ENCODE measurements around the gene PDIA6.

PDIA6 gene

GRCh38 chr2:10847008-10847407 lies 34.4 kb upstream of the PDIA6 start:
- H3K27ac ChIP-seq = no peak overlapping the region
- no peak for TF ChIP-seq ZFX (IDR thresholded peaks at IDR 0.05; ENCODE audit: borderline replicate concordance)
- TF ChIP-seq CTCF (IDR thresholded peaks at IDR 0.05) = no peak

GRCh38 chr2:10846110-10846861 lies 33.7 kb upstream of the PDIA6 start:
- TF ChIP-seq CTCF (IDR thresholded peaks at IDR 0.05) = no peak
- no peak for TF ChIP-seq ZFX (IDR thresholded peaks at IDR 0.05; ENCODE audit: borderline replicate concordance)

GRCh38 chr2:10845640-10846039 lies 33.1 kb upstream of the PDIA6 start:
- no peak overlapping the region for H3K27ac ChIP-seq
- TF ChIP-seq ZFX (IDR thresholded peaks at IDR 0.05; ENCODE audit: borderline replicate concordance) = no peak
- no peak for TF ChIP-seq CTCF (IDR thresholded peaks at IDR 0.05)

More at GRCh38 chr2:10846110-10846861, 33.7 kb upstream of the PDIA6 start:
- no peak overlapping the region for H3K27ac ChIP-seq

GRCh38 chr2:10844097-10844496 lies 31.5 kb upstream of the PDIA6 start:
- TF ChIP-seq CTCF (IDR thresholded peaks at IDR 0.05) (no peak), ZFX (IDR thresholded peaks at IDR 0.05; ENCODE audit: borderline replicate concordance) (no peak)
- no peak overlapping the region for H3K27ac ChIP-seq

GRCh38 chr2:10842506-10842905 lies 29.9 kb upstream of the PDIA6 start:
- TF ChIP-seq CTCF (IDR thresholded peaks at IDR 0.05) = no peak
- no peak overlapping the region for H3K27ac ChIP-seq

- no peak overlapping the region for H3K27ac ChIP-seq
- TF ChIP-seq ZFX (IDR thresholded peaks at IDR 0.05; ENCODE audit: borderline replicate concordance) (no peak), CTCF (IDR thresholded peaks at IDR 0.05) (no peak)
Observed at GRCh38 chr2:10841547-10842219, 29.1 kb upstream of the PDIA6 start.

- H3K27ac ChIP-seq = no peak overlapping the region
- TF ChIP-seq ZFX (IDR thresholded peaks at IDR 0.05; ENCODE audit: borderline replicate concordance) = no peak
- TF ChIP-seq CTCF (IDR thresholded peaks at IDR 0.05) = no peak
Observed at GRCh38 chr2:10839813-10840212, 27.2 kb upstream of the PDIA6 start.

Measured in 22Rv1 (cell line).